Keratinocyte (primary cell): ENCODE results near the gene MIEF2. TPM values are rescaled to one million over a fixed set of nuclear protein-coding genes. Genes with fewer than 3 reads are reported as not detected.

Experiments
- DNase-seq: peaks from one replicate; pipeline ENCODE4 v3.0.0-alpha.2; 2011; ENCODE audit warnings: low read depth, missing footprints, low spot score
- FAIRE-seq: peaks from 2 replicates; lab custom pipeline; 2011; peaks lifted over from hg19 to GRCh38; lab: Jason Lieb, UNC
- H2AFZ ChIP-seq: 2 replicates; pipeline ENCODE4 v1.6.0; 2012; ENCODE audit warnings: low read length, control low read depth, inconsistent platforms; ENCODE audit not compliant: control insufficient read depth
- H3K27ac ChIP-seq: 2 replicates; pipeline ENCODE4 v1.5.1; 2011; ENCODE audit warnings: low read length; ENCODE audit not compliant: control insufficient read depth, insufficient read depth
- H3K27me3 ChIP-seq: 3 replicates; pipeline ENCODE4 v1.6.0; 2011; ENCODE audit warnings: low read length; ENCODE audit not compliant: control insufficient read depth, insufficient read depth; ENCODE audit errors: extremely low read depth
- H3K36me3 ChIP-seq, 2 experiments: 2 replicates in 1 of 2; 3 replicates in 1 of 2; pipeline ENCODE4 v1.5.1; 2011; ENCODE audit warnings: low read length in 2 of 2, mild to moderate bottlenecking in 1 of 2; ENCODE audit not compliant: control insufficient read depth in 2 of 2, insufficient read depth in 2 of 2; ENCODE audit errors: extremely low read depth in 1 of 2
- H3K4me1 ChIP-seq: 3 replicates; pipeline ENCODE4 v1.5.1; 2011; ENCODE audit warnings: low read length; ENCODE audit not compliant: control insufficient read depth, insufficient read depth; ENCODE audit errors: extremely low read depth
- H3K4me2 ChIP-seq: 3 replicates; pipeline ENCODE4 v1.6.0; 2011; ENCODE audit warnings: low read depth, low read length; ENCODE audit not compliant: control insufficient read depth, insufficient read depth; ENCODE audit errors: extremely low read depth
- H3K4me3 ChIP-seq, 3 experiments: fragments of 200-600 bp in 1 of 3; sonication (generic) in 1 of 3; 2 replicates in 2 of 3; 3 replicates in 1 of 3; pipeline ENCODE4 v1.5.1; 2011 to 2016; ENCODE audit warnings: low read length in 3 of 3, mild to moderate bottlenecking in 3 of 3, control low read depth in 2 of 3, inconsistent platforms in 1 of 3, low read depth in 1 of 3, mixed read lengths in 1 of 3, mixed run types in 1 of 3, moderate library complexity in 1 of 3; ENCODE audit not compliant: control insufficient read depth in 2 of 3, insufficient read depth in 2 of 3; ENCODE audit errors: extremely low read depth in 1 of 3
- H3K79me2 ChIP-seq: 2 replicates; pipeline ENCODE4 v1.6.0; 2012; ENCODE audit warnings: low read length; ENCODE audit not compliant: control insufficient read depth, insufficient read depth
- H3K9ac ChIP-seq: 3 replicates; pipeline ENCODE4 v1.6.0; 2011; ENCODE audit warnings: low read length; ENCODE audit not compliant: control insufficient read depth, insufficient read depth; ENCODE audit errors: extremely low read depth
- H3K9me1 ChIP-seq: 3 replicates; pipeline ENCODE4 v1.6.0; 2011; ENCODE audit warnings: low read length; ENCODE audit not compliant: control insufficient read depth, insufficient read depth; ENCODE audit errors: extremely low read depth
- H3K9me3 ChIP-seq: 2 replicates; pipeline ENCODE4 v1.5.1; 2012; ENCODE audit warnings: low read depth, low read length; ENCODE audit not compliant: control insufficient read depth
- H4K20me1 ChIP-seq: 3 replicates; pipeline ENCODE4 v1.6.0; 2011; ENCODE audit warnings: low read length; ENCODE audit not compliant: control insufficient read depth, insufficient read depth; ENCODE audit errors: extremely low read depth
- CTCF ChIP-seq, 3 experiments: IDR thresholded peaks in 1 of 3; conservative IDR thresholded peaks in 1 of 3; optimal IDR thresholded peaks in 1 of 3; 2 replicates in 2 of 3; 3 replicates in 1 of 3; pipeline versions ENCODE3 to v1.5.1; 2011; ENCODE audit warnings: low read length in 3 of 3, mild to moderate bottlenecking in 3 of 3, moderate library complexity in 2 of 3, control low read depth in 1 of 3, inconsistent platforms in 1 of 3; ENCODE audit not compliant: insufficient read depth in 2 of 3; ENCODE audit errors: extremely low read depth in 1 of 3
- EZH2 ChIP-seq: IDR thresholded peaks from one replicate; pipeline ENCODE4 v1.6.1; 2012; ENCODE audit warnings: inconsistent platforms, mild to moderate bottlenecking, low read length, moderate library complexity
- dilution Hi-C: fragments of 300-500 bp; cut with MboI; formaldehyde crosslinking; loops from one replicate; pipeline ENCODE4 v1.7.0; 2020; ENCODE audit warnings: low sequenced_read_pairs; ENCODE audit not compliant: extremely low pct_ligation_motif_present
- polyA plus RNA-seq, 5 experiments: library from polyadenylated mRNA; depleted of rRNA in 3 of 5; stranded (reverse) in 3 of 5; stranded (forward) in 1 of 5; unstranded in 1 of 5; fragments of >200 nt; gene quantifications; 1 replicate in 1 of 5; 2 replicates in 3 of 5; 3 replicates in 1 of 5; pipeline versions ENCODE4 v1.2.1 to v1.2.3, GENCODE V29; 2011 to 2012; ENCODE audit warnings: missing spikeins in 2 of 5, low read depth in 1 of 5, low replicate concordance in 1 of 5

Gene MIEF2
- polyA plus RNA-seq, 1 donor (not counting 4 experiments of a cell fraction or from before 2014, with no cell fraction given), result 7.9 TPM

- no peak for TF ChIP-seq CTCF (optimal IDR thresholded peaks at IDR 0.05 in 1 of 3, IDR thresholded peaks at IDR 0.05 in 1 of 3, conservative IDR thresholded peaks at IDR 0.05 in 1 of 3; ENCODE audit: extremely low read depth in 1 of 3, insufficient read depth in 2 of 3, low read length in 3 of 3)
- TF ChIP-seq EZH2, result no peak
- FAIRE-seq, result no peak
Measured at GRCh38 chr17:18250708-18251107, 9.8 kb upstream of the MIEF2 start.

GRCh38 chr17:18251204-18251603 is 9.3 kb upstream of the MIEF2 start:
- no peak for FAIRE-seq
- H4K20me1 ChIP-seq, result peaks cover 23% of the 10 kb centered on the region
- no peak overlapping the region for H3K9ac ChIP-seq
- H3K4me2 ChIP-seq, result no peak overlapping the region
- no peaks in the 10 kb centered on the region for H3K9me3 ChIP-seq
- dilution Hi-C loops, result no loop called here
- H3K36me3 ChIP-seq, result peaks cover 73 to 75% of the 10 kb centered on the region in 2 experiments
- H3K4me1 ChIP-seq, result peaks cover 29% of the 10 kb centered on the region
- TF ChIP-seq EZH2 (no peak), CTCF (optimal IDR thresholded peaks at IDR 0.05 in 1 of 3, IDR thresholded peaks at IDR 0.05 in 1 of 3, conservative IDR thresholded peaks at IDR 0.05 in 1 of 3; ENCODE audit: extremely low read depth in 1 of 3, insufficient read depth in 2 of 3, low read length in 3 of 3) (no peak)
- no peak overlapping the region for H3K4me3 ChIP-seq
- H3K9me1 ChIP-seq, result no peaks in the 10 kb centered on the region
- peaks cover 32% of the 10 kb centered on the region for H3K79me2 ChIP-seq
- H3K27me3 ChIP-seq, result no peaks in the 10 kb centered on the region
- no peak overlapping the region for H3K27ac ChIP-seq
- no peak overlapping the region for H2AFZ ChIP-seq
- no peak for DNase-seq

More at GRCh38 chr17:18250708-18251107, 9.8 kb upstream of the MIEF2 start:
- H3K27me3 ChIP-seq, result no peaks in the 10 kb centered on the region
- peaks cover 23% of the 10 kb centered on the region for H4K20me1 ChIP-seq
- no peak for DNase-seq
- H3K27ac ChIP-seq, result no peak overlapping the region
- no peaks in the 10 kb centered on the region for H3K9me3 ChIP-seq
- no peak overlapping the region for H3K4me3 ChIP-seq
- no peak overlapping the region for H2AFZ ChIP-seq
- peaks cover 27% of the 10 kb centered on the region for H3K4me1 ChIP-seq
- peaks cover 73 to 74% of the 10 kb centered on the region in 2 experiments for H3K36me3 ChIP-seq
- H3K9me1 ChIP-seq, result no peaks in the 10 kb centered on the region
- dilution Hi-C loops, result no loop called here
- H3K4me2 ChIP-seq, result no peak overlapping the region
- H3K79me2 ChIP-seq, result peaks cover 27% of the 10 kb centered on the region
- no peak overlapping the region for H3K9ac ChIP-seq
